LNCaP clone FGC (cell line): ENCODE data around the gene MCOLN1.

ENCODE experiments used
- DNase-seq: peaks from one replicate; pipeline ENCODE4 v3.0.0-alpha.2; 2011; ENCODE audit warnings: low read depth
- H3K4me3 ChIP-seq: 2 replicates; pipeline ENCODE4 v1.5.1; 2011; ENCODE audit warnings: mild to moderate bottlenecking, low read depth, low read length, control low read depth
- CTCF ChIP-seq: IDR thresholded peaks from 2 replicates; pipeline ENCODE4 v1.5.1; 2012; ENCODE audit warnings: mild to moderate bottlenecking; ENCODE audit not compliant: control insufficient read depth, insufficient read depth; ENCODE audit errors: extremely low read depth

MCOLN1 gene

DNA sequence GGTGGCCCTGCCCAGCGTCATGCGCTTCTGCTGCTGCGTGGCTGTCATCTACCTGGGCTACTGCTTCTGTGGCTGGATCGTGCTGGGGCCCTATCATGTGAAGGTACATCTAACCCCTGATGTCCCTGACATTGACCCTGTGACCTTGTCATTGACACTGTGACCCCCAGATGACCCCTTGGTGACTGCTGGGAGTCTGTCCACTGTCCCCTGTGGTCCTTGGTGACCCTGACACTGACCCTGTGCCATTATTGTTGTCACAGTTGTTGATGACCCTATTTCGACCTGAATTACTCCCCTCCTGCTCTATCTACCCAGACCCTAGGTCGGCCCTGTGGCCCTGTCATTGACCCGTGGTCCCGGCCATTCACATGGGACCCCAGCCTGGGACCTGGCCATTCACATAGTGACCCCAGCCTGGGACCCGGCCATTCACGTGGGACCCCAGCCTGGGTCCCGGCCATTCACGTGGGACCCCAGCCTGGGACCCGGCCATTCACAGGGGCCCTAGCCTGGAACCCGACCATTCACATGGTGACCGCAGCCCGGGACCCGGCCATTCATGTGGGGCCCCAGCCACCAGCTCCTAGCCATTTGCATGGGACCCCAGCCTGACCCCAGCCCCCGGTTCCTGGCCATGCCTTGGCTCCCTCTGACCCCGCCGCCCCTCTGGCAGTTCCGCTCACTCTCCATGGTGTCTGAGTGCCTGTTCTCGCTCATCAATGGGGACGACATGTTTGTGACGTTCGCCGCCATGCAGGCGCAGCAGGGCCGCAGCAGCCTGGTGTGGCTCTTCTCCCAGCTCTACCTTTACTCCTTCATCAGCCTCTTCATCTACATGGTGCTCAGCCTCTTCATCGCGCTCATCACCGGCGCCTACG is 7.4 kb downstream of the MCOLN1 start:
- no peak overlapping the region for H3K4me3 ChIP-seq
- no peak for TF ChIP-seq CTCF
- no peak for DNase-seq

DNA sequence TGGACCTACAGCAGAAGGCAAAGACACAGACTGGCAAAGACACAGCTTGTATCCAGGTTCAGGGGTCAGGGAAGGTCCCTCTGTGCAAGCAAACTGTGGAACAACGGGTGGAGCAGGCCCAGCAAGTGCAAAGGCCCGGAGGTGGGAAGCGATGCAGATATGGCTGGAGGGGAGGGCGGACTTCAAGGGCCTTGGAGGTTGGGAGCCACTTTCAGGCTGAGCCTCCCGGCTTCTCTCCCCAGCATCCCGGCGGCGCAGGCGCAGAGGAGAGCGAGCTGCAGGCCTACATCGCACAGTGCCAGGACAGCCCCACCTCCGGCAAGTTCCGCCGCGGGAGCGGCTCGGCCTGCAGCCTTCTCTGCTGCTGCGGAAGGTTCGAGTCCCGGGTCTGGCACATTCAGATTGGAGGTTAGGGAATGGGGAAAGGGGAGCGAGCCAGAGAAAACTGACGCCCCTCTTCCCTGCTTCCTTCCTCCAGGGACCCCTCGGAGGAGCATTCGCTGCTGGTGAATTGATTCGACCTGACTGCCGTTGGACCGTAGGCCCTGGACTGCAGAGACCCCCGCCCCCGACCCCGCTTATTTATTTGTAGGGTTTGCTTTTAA is 11.0 kb downstream of the MCOLN1 start:
- no peak for TF ChIP-seq CTCF
- H3K4me3 ChIP-seq, result peak overlapping the region; percentile 95
- no peak for DNase-seq

DNA sequence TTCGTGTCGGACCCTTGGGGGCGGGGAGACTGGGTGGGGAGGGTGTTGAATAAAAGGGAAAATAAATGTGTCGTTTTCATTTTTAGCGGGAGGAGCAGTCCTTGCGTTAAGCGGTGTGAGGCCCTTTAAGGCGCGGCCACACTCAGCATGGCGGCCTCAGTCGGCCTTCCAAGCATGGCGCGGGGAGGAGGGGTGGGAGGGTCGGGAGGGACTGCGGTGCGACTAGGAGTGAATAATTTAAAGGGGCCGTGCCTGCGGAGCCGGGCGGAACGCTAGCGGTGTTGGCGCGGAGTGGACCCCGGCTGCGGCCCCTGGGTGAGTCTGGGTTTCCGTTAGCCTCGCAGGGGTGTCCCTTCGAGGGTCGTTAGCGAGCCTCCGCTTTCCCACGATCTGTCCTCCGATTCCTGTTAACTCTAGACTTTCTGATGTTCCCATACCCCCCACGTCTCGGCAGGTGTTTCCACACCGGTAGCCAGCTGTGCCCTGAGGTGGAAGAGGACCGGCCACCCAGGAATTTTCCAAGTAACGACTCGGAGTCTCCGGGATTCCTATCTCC is 11.6 kb downstream of the MCOLN1 start:
- TF ChIP-seq CTCF, result no peak
- DNase-seq, result peak; percentile 52
- H3K4me3 ChIP-seq, result peak overlapping the region; percentile 95

GRCh38 chr19:7534531-7535046 is 12.2 kb downstream of the MCOLN1 start:
- no peak; the same call in 1 of the 2 replicates for TF ChIP-seq CTCF
- no peak for DNase-seq
- H3K4me3 ChIP-seq, result peak overlapping the region; percentile 95

GRCh38 chr19:7535047-7535997 is 12.9 kb downstream of the MCOLN1 start, which contains the start of gene PNPLA6:
Gene PNPLA6 (plus strand): TSS chr19:7535717. CDS start chr19:7535789, 72 bp downstream.
- no peak for TF ChIP-seq CTCF
- H3K4me3 ChIP-seq, result peak within 1 kb of the TSS; percentile 95
- DNase-seq, result peak; percentile 70
